Stomach (tissue), 4 donors: ENCODE data around the gene SCIMP.

Experiments used
- EP300 ChIP-seq: sonication (generic); formaldehyde crosslinking; IDR thresholded peaks from one replicate; pipeline ENCODE4 v1.6.1; 2017; ENCODE audit warnings: antibody characterized with exemption
- POLR2A ChIP-seq, 4 donors: fragments of 450-650 bp; IDR thresholded peaks; one replicate each; pipeline ENCODE4 v1.6.1; 2016; ENCODE audit warnings: antibody characterized with exemption in 4 of 4, control low read depth in 2 of 4, mild to moderate bottlenecking in 1 of 4, moderate library complexity in 1 of 4
- TF ChIP-seq, protein P1 (sequence below), 7 experiments: fragments of 450-650 bp in 4 of 7; fragments of 200-600 bp in 3 of 7; sonication (generic) in 3 of 7; IDR thresholded peaks; one replicate each; pipeline ENCODE4 v1.5.1; 2016 to 2019; ENCODE audit warnings: antibody characterized with exemption in 7 of 7, control low read depth in 2 of 7, mild to moderate bottlenecking in 1 of 7

DNA sequence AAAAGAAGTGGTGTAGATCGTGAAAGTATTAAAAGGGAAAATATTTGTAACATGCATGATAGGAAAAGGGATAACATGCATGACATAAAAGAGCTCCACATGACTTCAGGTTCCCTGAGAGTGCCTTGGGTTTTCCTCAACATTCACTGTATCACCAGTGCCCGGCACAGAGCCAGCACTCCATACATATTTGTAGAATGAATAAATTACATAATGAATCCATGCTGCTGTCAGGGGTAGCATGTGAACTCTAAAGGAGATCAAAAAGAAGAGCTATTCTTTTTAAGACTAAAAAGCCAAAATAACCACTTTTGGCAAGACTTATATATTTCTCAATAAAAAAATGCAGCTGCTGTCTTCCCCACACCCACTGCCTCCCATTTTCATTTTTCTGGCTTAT lies 40.3 kb downstream of the SCIMP start:
- TF ChIP-seq, protein P1, sequence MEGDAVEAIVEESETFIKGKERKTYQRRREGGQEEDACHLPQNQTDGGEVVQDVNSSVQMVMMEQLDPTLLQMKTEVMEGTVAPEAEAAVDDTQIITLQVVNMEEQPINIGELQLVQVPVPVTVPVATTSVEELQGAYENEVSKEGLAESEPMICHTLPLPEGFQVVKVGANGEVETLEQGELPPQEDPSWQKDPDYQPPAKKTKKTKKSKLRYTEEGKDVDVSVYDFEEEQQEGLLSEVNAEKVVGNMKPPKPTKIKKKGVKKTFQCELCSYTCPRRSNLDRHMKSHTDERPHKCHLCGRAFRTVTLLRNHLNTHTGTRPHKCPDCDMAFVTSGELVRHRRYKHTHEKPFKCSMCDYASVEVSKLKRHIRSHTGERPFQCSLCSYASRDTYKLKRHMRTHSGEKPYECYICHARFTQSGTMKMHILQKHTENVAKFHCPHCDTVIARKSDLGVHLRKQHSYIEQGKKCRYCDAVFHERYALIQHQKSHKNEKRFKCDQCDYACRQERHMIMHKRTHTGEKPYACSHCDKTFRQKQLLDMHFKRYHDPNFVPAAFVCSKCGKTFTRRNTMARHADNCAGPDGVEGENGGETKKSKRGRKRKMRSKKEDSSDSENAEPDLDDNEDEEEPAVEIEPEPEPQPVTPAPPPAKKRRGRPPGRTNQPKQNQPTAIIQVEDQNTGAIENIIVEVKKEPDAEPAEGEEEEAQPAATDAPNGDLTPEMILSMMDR (IDR thresholded peaks at IDR 0.05): no peak
- TF ChIP-seq POLR2A (IDR thresholded peaks at IDR 0.05) (no peak), EP300 (no peak)
